Hepatocyte (in vitro differentiated cells): ENCODE results near the gene TULP4. TPM values are rescaled to one million over a fixed set of nuclear protein-coding genes. Genes with fewer than 3 reads are reported as not detected.

Experiments
- DNase-seq: peaks from one replicate; pipeline ENCODE4 v3.0.0-alpha.2; 2016; ENCODE audit warnings: low spot score
- H2AFZ ChIP-seq: fragments of 200-600 bp; sonication (generic); 2 replicates; pipeline ENCODE4 v1.6.0; 2016; ENCODE audit warnings: antibody characterized with exemption, mild to moderate bottlenecking
- H3K27ac ChIP-seq: fragments of 200-600 bp; sonication (generic); 2 replicates; pipeline ENCODE4 v1.5.1; 2016; ENCODE audit warnings: mild to moderate bottlenecking
- H3K27me3 ChIP-seq: fragments of 200-600 bp; sonication (generic); 2 replicates; pipeline ENCODE4 v1.6.1; 2016
- H3K36me3 ChIP-seq: fragments of 200-600 bp; sonication (generic); replicated peaks from 2 replicates; pipeline ENCODE4 v1.5.1; 2016; ENCODE audit warnings: low read depth; ENCODE audit not compliant: insufficient read depth
- H3K4me1 ChIP-seq: fragments of 200-600 bp; sonication (generic); 2 replicates; pipeline ENCODE4 v1.5.1; 2016; ENCODE audit warnings: mild to moderate bottlenecking, moderate library complexity; ENCODE audit not compliant: insufficient read depth
- H3K4me2 ChIP-seq: fragments of 200-600 bp; sonication (generic); 2 replicates; pipeline ENCODE4 v1.6.0; 2016
- H3K4me3 ChIP-seq: fragments of 200-600 bp; sonication (generic); 2 replicates; pipeline ENCODE4 v1.5.1; 2016; ENCODE audit warnings: mild to moderate bottlenecking
- H3K79me2 ChIP-seq: fragments of 200-600 bp; sonication (generic); 2 replicates; pipeline ENCODE4 v1.6.0; 2017; ENCODE audit warnings: mild to moderate bottlenecking
- H3K9me2 ChIP-seq: fragments of 200-600 bp; sonication (generic); replicated peaks from 2 replicates; pipeline ENCODE4 v1.6.0; 2017; ENCODE audit warnings: mild to moderate bottlenecking; ENCODE audit not compliant: insufficient read depth
- H3K9me3 ChIP-seq: fragments of 200-600 bp; sonication (generic); 2 replicates; pipeline ENCODE4 v1.5.1; 2016; ENCODE audit warnings: low read depth, mild to moderate bottlenecking
- H4K20me1 ChIP-seq: fragments of 200-600 bp; sonication (generic); 2 replicates; pipeline ENCODE4 v1.6.0; 2016; ENCODE audit warnings: mild to moderate bottlenecking; ENCODE audit not compliant: insufficient read depth, poor library complexity, severe bottlenecking
- CTCF ChIP-seq: fragments of 200-600 bp; sonication (generic); IDR thresholded peaks from 2 replicates; pipeline ENCODE4 v1.5.1; 2016; ENCODE audit warnings: antibody characterized with exemption, mild to moderate bottlenecking; ENCODE audit not compliant: poor library complexity
- EZH2 ChIP-seq: fragments of 200-600 bp; sonication (generic); IDR thresholded peaks from 2 replicates; pipeline ENCODE4 v1.6.1; 2016; ENCODE audit warnings: antibody characterized with exemption, mild to moderate bottlenecking, borderline replicate concordance
- EZH2phosphoT487 ChIP-seq: fragments of 200-600 bp; sonication (generic); IDR thresholded peaks from one replicate; pipeline ENCODE4 v1.6.1; 2018; ENCODE audit warnings: antibody characterized with exemption, mild to moderate bottlenecking, low read depth, moderate library complexity; ENCODE audit not compliant: unreplicated experiment, severe bottlenecking
- WGBS: methylation state at CpG from one replicate; pipeline ENCODE4 v1.1.6; 2016; ENCODE audit warnings: low lambda C conversion rate; ENCODE audit errors: missing lambda C conversion rate; 5-methylcytosine and 5-hydroxymethylcytosine counted together
- polyA plus RNA-seq: library from polyadenylated mRNA; unstranded; fragments of >200 nt; fragmentation: Nextera tagmentation; extraction: Ambion mirVana; gene quantifications from 2 replicates; pipeline ENCODE4 v1.2.1, GENCODE V29; 2016
- total RNA-seq: library from RNA; depleted of rRNA; stranded (reverse); fragments of >200 nt; gene quantifications from 2 replicates; pipeline ENCODE4 v1.2.3, GENCODE V29; 2014

TULP4 gene
- total and polyA plus RNA-seq, 2 experiments from 2014 or later, result 30.1 to 129 TPM

DNA sequence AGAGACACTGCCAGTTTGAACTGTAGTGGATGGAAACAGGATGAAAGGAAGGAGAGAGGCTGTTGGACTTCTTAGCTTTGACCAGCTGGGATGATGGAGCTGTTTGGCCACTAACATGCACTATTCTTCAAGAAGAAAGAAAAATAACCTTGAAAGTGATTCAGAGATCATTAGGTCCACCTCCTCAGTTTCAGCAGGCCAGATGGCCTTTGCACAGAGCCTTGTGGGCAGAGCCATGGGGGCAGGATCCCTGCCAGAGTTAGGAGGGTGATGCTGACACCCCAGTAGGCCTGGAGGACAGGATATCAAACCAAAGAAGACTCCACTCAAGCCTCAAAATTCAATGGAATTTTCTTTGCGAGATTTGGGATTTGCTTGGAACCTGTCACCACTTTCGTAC, 173.2 kb downstream of the TULP4 start:
- H3K9me2 ChIP-seq, result no peaks in the 10 kb centered on the region
- no peaks in the 10 kb centered on the region for H3K36me3 ChIP-seq
- H2AFZ ChIP-seq, result no peak overlapping the region
- H4K20me1 ChIP-seq, result no peaks in the 10 kb centered on the region
- no peak overlapping the region for H3K4me2 ChIP-seq
- TF ChIP-seq EZH2phosphoT487, result no peak
- no peak for TF ChIP-seq CTCF
- TF ChIP-seq EZH2, result no peak
- no peak for DNase-seq
- H3K9me3 ChIP-seq, result no peaks in the 10 kb centered on the region
- no peaks in the 10 kb centered on the region for H3K27me3 ChIP-seq
- H3K27ac ChIP-seq, result no peak overlapping the region
- H3K4me3 ChIP-seq, result no peak overlapping the region
- no peaks in the 10 kb centered on the region for H3K79me2 ChIP-seq
- H3K4me1 ChIP-seq, result no peaks in the 10 kb centered on the region
- 95% methylated on average over 2 of the region's 2 CpGs for WGBS

GRCh38 chr6:158487495-158487894, 175.2 kb downstream of the TULP4 start:
- no peak overlapping the region for H3K27ac ChIP-seq
- no peaks in the 10 kb centered on the region for H4K20me1 ChIP-seq
- TF ChIP-seq EZH2phosphoT487 (no peak), EZH2 (no peak), CTCF (no peak)
- H3K27me3 ChIP-seq, result no peaks in the 10 kb centered on the region
- DNase-seq, result no peak
- no peaks in the 10 kb centered on the region for H3K9me3 ChIP-seq
- H3K4me2 ChIP-seq, result no peak overlapping the region
- H2AFZ ChIP-seq, result no peak overlapping the region
- no peaks in the 10 kb centered on the region for H3K9me2 ChIP-seq
- no peaks in the 10 kb centered on the region for H3K36me3 ChIP-seq
- WGBS, result 90% methylated on average over 5 of the region's 5 CpGs
- H3K4me1 ChIP-seq, result no peaks in the 10 kb centered on the region
- no peaks in the 10 kb centered on the region for H3K79me2 ChIP-seq
- H3K4me3 ChIP-seq, result no peak overlapping the region

GRCh38 chr6:158488065-158488464, 175.8 kb downstream of the TULP4 start:
- no peaks in the 10 kb centered on the region for H4K20me1 ChIP-seq
- no peak overlapping the region for H3K27ac ChIP-seq
- no peak overlapping the region for H3K4me2 ChIP-seq
- H3K36me3 ChIP-seq, result no peaks in the 10 kb centered on the region
- TF ChIP-seq EZH2phosphoT487 (no peak), EZH2 (no peak), CTCF (no peak)
- no peak overlapping the region for H3K4me3 ChIP-seq
- no peak overlapping the region for H2AFZ ChIP-seq
- WGBS, result 74% methylated on average over 4 of the region's 4 CpGs
- H3K79me2 ChIP-seq, result no peaks in the 10 kb centered on the region
- no peaks in the 10 kb centered on the region for H3K9me2 ChIP-seq
- no peaks in the 10 kb centered on the region for H3K4me1 ChIP-seq
- H3K9me3 ChIP-seq, result no peaks in the 10 kb centered on the region
- no peaks in the 10 kb centered on the region for H3K27me3 ChIP-seq
- no peak for DNase-seq

GRCh38 chr6:158489441-158489840, 177.2 kb downstream of the TULP4 start:
- no peaks in the 10 kb centered on the region for H4K20me1 ChIP-seq
- H3K27me3 ChIP-seq, result no peaks in the 10 kb centered on the region
- no peaks in the 10 kb centered on the region for H3K79me2 ChIP-seq
- no peak overlapping the region for H3K27ac ChIP-seq
- TF ChIP-seq CTCF (no peak), EZH2 (no peak), EZH2phosphoT487 (no peak)
- no peaks in the 10 kb centered on the region for H3K4me1 ChIP-seq
- DNase-seq, result no peak
- H3K4me3 ChIP-seq, result no peak overlapping the region
- H3K9me2 ChIP-seq, result no peaks in the 10 kb centered on the region
- no peak overlapping the region for H3K4me2 ChIP-seq
- H3K9me3 ChIP-seq, result no peaks in the 10 kb centered on the region
- 98% methylated on average over 4 of the region's 4 CpGs for WGBS
- H2AFZ ChIP-seq, result no peak overlapping the region
- no peaks in the 10 kb centered on the region for H3K36me3 ChIP-seq
